Left forelimb (tissue), 1 donor: ENCODE measurements around the gene OR2AT4.
"Not testable (repeated sequence)": the region's sequence is repeated elsewhere in the genome, so short reads cannot be mapped to it uniquely, and the experiment has no call there.

Experiments
- DNase-seq: peaks from one replicate; pipeline ENCODE4 v3.0.0-alpha.2; 2018; ENCODE audit warnings: low spot score

Gene OR2AT4

GRCh38 chr11:75096456-75097172 lies at the start of gene OR2AT4:
TSS of gene OR2AT4 (minus strand) at chr11:75096876.
- DNase-seq: no peak

- no peak for DNase-seq
Measured at GRCh38 chr11:75145972-75146519, 49.4 kb upstream of the OR2AT4 start.

- no peak for DNase-seq
Measured at GRCh38 chr11:75145196-75145971, 48.7 kb upstream of the OR2AT4 start.

- no peak for DNase-seq
Measured at GRCh38 chr11:75144716-75145014, 48.0 kb upstream of the OR2AT4 start.

GRCh38 chr11:75143420-75143731 lies 46.7 kb upstream of the OR2AT4 start:
- no peak for DNase-seq

GRCh38 chr11:75142714-75143419 lies 46.2 kb upstream of the OR2AT4 start:
- DNase-seq: no peak

GRCh38 chr11:75141166-75141565 lies 44.5 kb upstream of the OR2AT4 start:
- DNase-seq: no peak

- DNase-seq: no peak
Measured at GRCh38 chr11:75140269-75141138, 43.8 kb upstream of the OR2AT4 start.

GRCh38 chr11:75135651-75136050 lies 39.0 kb upstream of the OR2AT4 start:
- no peak for DNase-seq

- peak; percentile 18 for DNase-seq
Measured at GRCh38 chr11:75135021-75135650, 38.5 kb upstream of the OR2AT4 start.

GRCh38 chr11:75133976-75134375 lies 37.3 kb upstream of the OR2AT4 start:
- peak; percentile 31 for DNase-seq

GRCh38 chr11:75132080-75132479 lies 35.4 kb upstream of the OR2AT4 start:
- no peak for DNase-seq

GRCh38 chr11:75126564-75126963 lies 29.9 kb upstream of the OR2AT4 start:
- no peak for DNase-seq

- DNase-seq: no peak
Measured at GRCh38 chr11:75118577-75118976, 21.9 kb upstream of the OR2AT4 start.

- no peak for DNase-seq
Measured at GRCh38 chr11:75114465-75114864, 17.8 kb upstream of the OR2AT4 start.

GRCh38 chr11:75113030-75113429 lies 16.4 kb upstream of the OR2AT4 start:
- DNase-seq: no peak

GRCh38 chr11:75112200-75112599 lies 15.5 kb upstream of the OR2AT4 start:
- no peak for DNase-seq

- no peak for DNase-seq
Measured at GRCh38 chr11:75107187-75107586, 10.5 kb upstream of the OR2AT4 start.

- not testable (repeated sequence) for DNase-seq
Measured at GRCh38 chr11:75105967-75106681, 9.4 kb upstream of the OR2AT4 start.

- no peak for DNase-seq
Measured at GRCh38 chr11:75105462-75105925, 8.8 kb upstream of the OR2AT4 start.
